ENCODE results near the gene GNAI3.

Gene GNAI3

GRCh38 chr1:109548321-109549267, at the start of gene GNAI3:
GNAI3 (plus strand) TSS chr1:109548615; CDS start chr1:109548721, 106 bp downstream.
- DNase-seq: peak; percentile 95

DNA sequence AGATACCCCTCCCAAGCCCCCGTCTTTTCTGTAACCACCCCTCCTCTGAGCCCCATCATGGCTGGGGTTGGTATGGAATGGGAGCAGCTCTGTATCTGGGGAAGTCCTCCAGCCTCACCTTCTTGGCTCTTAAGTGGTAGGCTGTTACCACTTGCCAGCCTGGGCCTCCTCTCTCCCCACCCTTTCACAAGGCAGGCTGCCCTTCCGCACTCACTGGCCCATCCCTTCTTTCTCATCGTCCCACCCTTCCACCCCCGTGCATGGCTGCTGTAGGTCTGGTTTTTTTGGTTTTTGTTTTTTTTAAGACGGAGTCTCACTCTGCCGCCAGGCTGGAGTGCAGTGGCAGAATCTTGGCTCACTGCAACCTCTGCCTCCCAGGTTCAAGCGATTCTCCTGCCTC, 49.3 kb upstream of the GNAI3 start:
- no peak for DNase-seq

GRCh38 chr1:109499661-109500536, 48.5 kb upstream of the GNAI3 start:
- peak; percentile 42 for DNase-seq

DNA sequence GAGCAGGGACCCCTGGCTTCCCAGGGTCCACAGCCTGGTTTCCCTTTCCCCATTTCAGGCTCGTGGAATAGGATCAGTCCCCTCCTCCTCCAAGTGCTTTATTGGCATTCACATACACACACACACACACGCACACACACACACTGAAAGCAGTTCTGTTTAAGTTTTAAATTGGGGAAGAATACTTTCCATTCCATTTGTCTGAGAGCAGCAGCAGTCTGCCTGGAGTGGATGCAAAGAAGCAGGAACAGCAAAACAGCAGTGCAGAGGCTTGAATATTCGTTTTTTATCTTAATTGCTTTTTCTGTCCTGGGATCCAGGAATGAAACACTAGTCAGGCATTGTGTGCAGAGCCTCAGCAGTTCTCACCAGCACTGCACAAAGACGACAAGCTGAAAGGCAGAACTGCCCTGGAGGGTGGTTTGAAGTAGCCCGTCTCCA, 47.5 kb upstream of the GNAI3 start:
- DNase-seq: no peak

- DNase-seq: no peak
These were observed 46.6 kb upstream of the GNAI3 start for GRCh38 chr1:109501644-109502363.

DNA sequence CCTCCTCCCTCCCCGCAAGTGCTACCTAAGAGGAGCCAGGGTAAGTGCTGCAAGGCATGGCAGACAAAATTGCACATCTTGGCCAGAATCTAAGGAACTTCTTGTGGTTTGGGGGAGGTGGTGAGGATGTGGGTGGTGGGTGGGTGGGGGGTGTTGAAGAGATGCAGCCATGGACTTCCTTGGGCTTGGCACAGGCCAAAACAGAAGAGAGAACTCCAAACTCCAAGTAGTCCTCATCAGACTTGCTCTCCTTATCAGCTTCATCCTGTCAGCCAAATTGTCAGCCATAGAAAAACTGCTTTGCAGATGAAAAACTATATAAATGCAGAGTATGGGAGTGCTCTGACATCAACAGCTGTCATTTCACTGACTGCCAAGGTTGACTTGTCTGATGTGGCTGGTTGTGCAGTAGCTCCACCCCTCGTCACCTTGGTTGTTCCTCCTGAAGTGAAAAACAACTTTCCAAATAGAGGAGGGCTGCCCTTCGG, 46.0 kb upstream of the GNAI3 start:
- peak; percentile 36 for DNase-seq

DNA sequence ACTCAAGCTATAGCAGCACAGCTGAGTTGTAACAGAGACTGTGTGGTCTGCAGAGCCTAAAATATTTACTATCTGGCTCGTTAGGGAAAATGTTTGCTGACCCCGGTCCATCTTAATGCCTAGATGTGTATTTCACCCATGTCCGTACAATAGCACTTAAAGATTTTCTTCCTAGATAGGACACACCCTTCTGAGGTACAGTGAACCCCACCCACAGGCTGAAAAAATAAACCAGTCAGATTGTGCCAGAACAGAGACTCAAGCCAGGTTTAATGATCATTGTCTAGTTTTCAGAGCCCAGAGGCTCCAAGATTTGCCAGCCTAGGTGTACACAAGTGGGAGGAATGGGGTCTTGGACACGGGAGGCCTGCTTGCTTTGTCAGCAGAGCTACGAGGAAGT, 44.5 kb upstream of the GNAI3 start:
- no peak for DNase-seq

DNA sequence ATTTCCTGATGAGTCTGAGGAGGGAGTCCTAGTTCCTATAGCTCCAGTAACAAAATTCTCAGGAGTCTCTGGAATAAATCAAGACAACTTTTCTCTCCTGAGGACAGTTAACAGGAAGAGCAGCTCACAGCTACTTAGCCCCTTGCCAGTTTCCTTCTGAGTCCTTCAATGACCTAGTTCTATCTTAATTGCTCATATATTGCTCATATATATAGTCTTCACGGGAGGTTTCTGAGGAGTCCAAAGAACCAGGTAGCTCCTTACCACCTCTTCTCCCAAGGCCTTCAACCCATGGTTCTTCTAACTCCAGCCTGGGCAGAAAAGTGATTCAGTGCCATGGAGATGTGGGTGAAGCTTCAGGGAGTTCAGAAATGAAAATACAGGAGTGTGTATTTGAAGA, 43.4 kb upstream of the GNAI3 start:
- no peak for DNase-seq

GRCh38 chr1:109508001-109508872, 40.2 kb upstream of the GNAI3 start:
- DNase-seq: no peak

GRCh38 chr1:109508873-109509175, 39.6 kb upstream of the GNAI3 start:
- no peak for DNase-seq

DNA sequence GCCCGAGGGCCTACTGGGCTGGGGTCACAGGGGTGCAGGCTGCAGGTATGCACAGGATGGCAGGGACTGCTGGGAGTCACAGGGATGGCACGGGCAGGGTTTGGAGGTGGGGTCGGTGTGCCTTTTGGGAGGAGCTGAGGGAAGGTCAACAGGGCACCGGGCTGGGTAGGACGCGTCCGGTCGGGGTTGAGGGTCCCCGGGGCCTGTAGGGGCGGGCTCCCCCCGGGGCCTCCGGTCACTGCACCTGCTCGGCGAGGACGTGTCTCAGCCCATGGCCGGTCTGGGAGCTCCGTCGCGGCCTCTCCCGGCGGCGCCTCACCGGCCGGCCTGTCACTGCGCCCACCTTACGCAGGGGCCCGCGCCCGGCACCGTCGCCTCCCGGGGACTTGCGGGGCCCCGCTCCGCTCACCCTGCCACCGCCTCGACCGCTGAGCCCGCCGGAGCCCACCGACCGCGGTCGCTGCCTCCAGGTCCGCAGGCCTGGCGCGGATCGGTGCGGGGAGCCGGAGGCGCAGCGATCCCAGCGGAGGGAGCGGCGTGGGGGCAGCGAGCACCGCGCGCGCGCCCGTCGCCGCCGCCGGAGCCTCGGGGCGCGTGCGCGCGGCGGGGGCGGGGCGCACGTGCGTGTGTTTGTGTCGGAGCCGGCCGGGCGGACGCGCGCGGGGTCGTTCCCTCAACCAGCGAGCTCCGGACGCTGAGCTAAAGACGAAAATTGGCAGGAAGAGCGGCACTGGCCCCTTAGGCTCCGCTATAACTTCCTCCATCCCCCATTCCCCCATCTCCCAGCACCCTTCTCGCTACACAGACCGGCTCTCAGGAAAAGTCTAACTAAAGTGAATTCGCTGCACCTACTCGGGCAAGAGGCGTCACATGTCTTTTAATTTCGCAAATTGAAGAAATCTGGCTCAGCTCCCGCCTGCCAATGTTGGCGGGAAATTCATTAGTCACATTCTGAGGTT, 39.0 kb upstream of the GNAI3 start, which contains the start of gene AMIGO1:
Gene AMIGO1, minus strand, starts transcription at position 552 of the 959 bp plus-strand sequence. CDS start 815 bp downstream, outside the sequence.
- DNase-seq: peak; percentile 55

- DNase-seq: no peak
These were observed 35.2 kb upstream of the GNAI3 start for GRCh38 chr1:109513110-109513710.

GRCh38 chr1:109514846-109515245, 33.6 kb upstream of the GNAI3 start:
- DNase-seq: no peak

DNA sequence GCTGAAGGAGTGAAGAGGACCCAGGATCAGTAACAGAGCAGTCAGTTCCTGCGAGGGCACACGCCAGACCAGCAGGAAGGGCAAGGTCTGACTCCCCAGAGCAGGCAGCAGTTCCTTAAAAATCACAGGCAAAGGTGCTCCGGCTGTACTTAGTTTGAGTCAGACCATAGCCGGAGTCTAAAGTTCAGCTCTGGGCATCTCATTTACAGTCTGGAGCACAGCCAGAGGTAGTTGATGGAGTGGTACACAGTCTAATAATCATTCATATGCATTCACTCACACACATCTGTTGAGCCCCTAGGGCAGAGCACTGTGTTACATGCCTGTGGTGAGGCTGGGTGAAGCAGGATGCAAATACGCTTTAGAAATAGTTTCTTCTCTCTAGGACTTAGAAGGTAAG, 31.5 kb upstream of the GNAI3 start:
- DNase-seq: no peak

GRCh38 chr1:109517337-109517736, 31.1 kb upstream of the GNAI3 start:
- no peak for DNase-seq

GRCh38 chr1:109521002-109521951, 27.1 kb upstream of the GNAI3 start:
- no peak for DNase-seq

- no peak for DNase-seq
These were observed 26.4 kb upstream of the GNAI3 start for GRCh38 chr1:109522026-109522425.

- no peak for DNase-seq
These were observed 24.7 kb upstream of the GNAI3 start for GRCh38 chr1:109523706-109524105.
